ENCODE results near the gene ZNF524.

GRCh38 chr19:55554302-55554701, 45.8 kb upstream of the ZNF524 start:
- TF ChIP-seq, protein P1, sequence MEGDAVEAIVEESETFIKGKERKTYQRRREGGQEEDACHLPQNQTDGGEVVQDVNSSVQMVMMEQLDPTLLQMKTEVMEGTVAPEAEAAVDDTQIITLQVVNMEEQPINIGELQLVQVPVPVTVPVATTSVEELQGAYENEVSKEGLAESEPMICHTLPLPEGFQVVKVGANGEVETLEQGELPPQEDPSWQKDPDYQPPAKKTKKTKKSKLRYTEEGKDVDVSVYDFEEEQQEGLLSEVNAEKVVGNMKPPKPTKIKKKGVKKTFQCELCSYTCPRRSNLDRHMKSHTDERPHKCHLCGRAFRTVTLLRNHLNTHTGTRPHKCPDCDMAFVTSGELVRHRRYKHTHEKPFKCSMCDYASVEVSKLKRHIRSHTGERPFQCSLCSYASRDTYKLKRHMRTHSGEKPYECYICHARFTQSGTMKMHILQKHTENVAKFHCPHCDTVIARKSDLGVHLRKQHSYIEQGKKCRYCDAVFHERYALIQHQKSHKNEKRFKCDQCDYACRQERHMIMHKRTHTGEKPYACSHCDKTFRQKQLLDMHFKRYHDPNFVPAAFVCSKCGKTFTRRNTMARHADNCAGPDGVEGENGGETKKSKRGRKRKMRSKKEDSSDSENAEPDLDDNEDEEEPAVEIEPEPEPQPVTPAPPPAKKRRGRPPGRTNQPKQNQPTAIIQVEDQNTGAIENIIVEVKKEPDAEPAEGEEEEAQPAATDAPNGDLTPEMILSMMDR (IDR thresholded peaks at IDR 0.05) = no peak
- TF ChIP-seq POLR2AphosphoS5 (IDR thresholded peaks at IDR 0.05) (no peak), POLR2A (IDR thresholded peaks at IDR 0.05) (no peak)
